K562 treated with DMSO at 1 percent for 48 hours (cell line): ENCODE measurements around the gene NOD2. TPM values are rescaled to one million over a fixed set of nuclear protein-coding genes. Genes with fewer than 3 reads are reported as not detected.

Source experiments
- total RNA-seq: library from RNA; unstranded; fragments of 300-600 nt; gene quantifications from 2 replicates; pipeline ENCODE4 v1.2.3, GENCODE V29; 2022; ENCODE audit warnings: low replicate concordance; ENCODE audit errors: extremely low read depth

The NOD2 gene
- not detected in 2 replicates for total RNA-seq

DNA sequence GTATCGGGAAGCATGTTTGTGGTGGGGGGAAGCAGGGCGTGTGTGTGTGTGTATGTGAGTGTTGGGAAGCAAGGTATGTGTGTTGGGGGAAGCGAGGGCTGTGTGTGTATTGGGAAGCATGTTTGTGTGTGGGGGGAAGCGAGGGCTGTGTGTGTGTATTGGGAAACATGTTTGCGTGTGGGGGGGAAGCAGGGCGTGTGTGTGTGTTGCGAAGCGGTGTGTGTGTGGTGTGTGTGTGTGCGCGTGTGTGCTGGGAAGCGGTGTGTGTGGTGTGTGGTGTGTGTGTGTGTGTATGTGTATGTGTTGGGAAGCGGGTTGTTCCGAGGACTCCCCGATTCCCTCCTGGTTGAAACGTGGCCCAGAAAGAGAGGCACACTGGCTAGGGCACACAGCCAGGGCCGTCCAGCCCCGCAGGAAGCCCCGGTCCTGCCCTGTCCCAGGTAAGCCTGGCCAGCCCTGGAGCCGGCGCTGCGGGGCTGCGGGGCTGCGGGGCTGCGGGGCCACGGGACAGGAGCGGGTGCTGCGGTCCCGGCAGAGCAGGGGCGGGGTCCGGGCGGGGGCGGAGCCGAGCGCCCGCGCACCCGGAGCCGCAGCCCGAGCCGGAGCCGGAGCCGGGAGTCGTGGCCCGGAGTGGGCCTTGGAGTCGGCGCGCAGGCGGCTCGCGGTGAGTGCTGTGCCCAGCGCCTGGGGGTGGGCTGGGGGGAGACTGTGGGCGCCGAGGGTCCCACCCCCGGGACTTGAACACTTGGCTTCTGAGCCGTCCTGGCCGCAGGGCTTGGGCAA is at the start of gene NOD2:
NOD2 (plus strand) TSS at position 608 of the 783 bp plus-strand sequence. CDS start 5,890 bp downstream, outside the sequence.

DNA sequence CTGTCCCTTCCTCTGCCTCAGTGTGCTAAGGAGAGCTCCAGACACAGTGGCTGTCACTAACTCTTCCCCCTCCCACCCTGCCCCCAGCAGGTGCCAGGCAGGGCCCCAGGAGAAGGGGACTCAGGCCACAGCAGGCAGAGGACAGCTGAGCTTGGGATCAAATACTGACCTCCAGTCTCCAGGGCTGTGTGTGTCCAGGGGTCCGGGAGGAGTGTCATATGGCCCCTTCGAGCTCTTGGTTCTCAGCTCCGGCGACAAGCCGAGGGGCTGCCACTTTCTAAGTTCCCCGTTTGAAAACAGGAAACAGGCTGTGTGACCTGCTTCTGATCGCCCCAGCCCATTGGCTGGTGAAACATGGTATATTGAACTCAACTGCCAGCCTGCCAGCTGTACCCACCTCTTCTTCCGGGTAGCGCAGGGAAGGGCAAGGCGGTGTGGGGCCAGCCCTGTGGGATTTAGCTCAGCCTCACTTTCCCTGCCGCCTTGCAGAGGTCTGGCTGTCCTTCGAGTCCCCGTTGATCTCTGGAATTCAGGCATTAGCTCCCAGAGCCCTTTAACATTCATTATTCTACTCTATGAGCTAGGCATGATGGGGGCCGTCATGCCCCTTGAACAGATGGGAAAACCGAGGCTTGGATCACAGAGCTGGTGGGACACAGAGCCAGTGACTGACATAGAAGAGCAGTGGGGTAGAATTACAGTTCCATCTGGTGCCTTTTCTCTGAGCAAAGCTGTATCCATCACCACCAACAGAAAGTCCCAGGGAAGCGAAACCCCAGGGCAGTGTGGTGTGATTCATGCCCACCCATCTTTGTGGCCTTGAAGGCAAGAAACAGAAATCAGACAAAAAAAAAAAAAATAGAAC is 12.2 kb upstream of the NOD2 start, which contains the start of gene SNX20:
SNX20 (minus strand) TSS at position 292 of the 865 bp plus-strand sequence. CDS start 3,786 bp downstream, outside the sequence.

DNA sequence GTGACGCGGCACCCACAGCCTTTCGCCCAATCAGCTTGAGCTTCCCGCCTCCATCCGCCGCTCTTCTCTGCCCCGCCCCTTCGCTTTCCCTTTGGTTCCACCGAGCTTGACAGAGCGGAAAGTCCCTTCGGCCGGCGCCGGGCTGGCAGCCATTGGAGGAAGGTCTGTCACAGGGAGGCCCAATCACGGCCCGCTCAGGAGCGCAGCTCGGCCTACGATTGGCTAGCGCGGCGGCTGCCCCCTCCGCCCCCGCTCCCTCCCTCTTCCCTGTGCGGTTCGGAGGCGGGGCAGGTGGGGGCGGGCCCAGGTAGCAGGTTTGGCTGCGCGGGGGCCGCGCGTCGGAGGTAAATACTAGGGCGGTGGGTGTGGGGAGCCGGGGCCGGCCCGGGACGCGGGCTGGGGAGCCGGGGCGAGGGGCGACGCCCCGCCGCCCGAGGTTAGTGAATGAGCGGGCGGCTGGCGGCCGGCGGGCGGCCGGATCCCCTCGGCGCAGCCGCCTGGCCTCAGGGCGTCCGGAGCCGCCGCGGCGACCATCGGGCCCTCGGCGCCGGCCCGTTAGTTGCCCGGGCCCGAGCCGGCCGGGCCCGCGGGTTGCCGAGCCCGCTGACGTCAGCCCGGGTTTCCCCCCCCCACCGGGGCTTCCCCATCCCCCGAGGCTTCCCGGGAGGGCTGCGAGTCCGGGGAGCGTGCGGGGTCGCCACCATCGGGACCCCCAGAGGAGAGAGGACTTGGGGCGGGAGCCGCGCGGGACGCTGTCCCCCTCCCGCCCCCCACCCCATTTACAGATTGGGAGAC is 48.6 kb downstream of the NOD2 start, which contains the start of gene CYLD:
CYLD (plus strand) TSS at position 306 of the 795 bp plus-strand sequence. CDS start 7,613 bp downstream, outside the sequence.

Other genes starting within 250 kb of the NOD2 start
- gene NKD1, start 145.2 kb upstream of the NOD2 start, total RNA-seq, result not detected in 2 replicates
- not detected in 2 replicates for gene SNX20, start 12.3 kb upstream of the NOD2 start, total RNA-seq
- gene CYLD, start 48.5 kb downstream of the NOD2 start, total RNA-seq, result not detected in 2 replicates